Endothelial cell of umbilical vein (primary cell): Measurements from ENCODE around the gene MN1.

Experiments
- CTCF ChIP-seq, 2 donors: IDR thresholded peaks; 1 replicate in 1 of 2; 2 replicates in 1 of 2; pipeline ENCODE4 v1.5.1; 2011; ENCODE audit warnings: low read length in 2 of 2, mild to moderate bottlenecking in 2 of 2, moderate library complexity in 2 of 2, control low read depth in 1 of 2, inconsistent platforms in 1 of 2, low read depth in 1 of 2; ENCODE audit not compliant: insufficient read depth in 1 of 2; ENCODE audit errors: extremely low read depth in 1 of 2
- EZH2 ChIP-seq: IDR thresholded peaks from 2 replicates; pipeline ENCODE4 v1.6.1; 2012; ENCODE audit warnings: borderline replicate concordance, low read depth, mild to moderate bottlenecking, moderate library complexity, low read length, inconsistent platforms; ENCODE audit not compliant: severe bottlenecking
- GATA2 ChIP-seq: IDR thresholded peaks from 2 replicates; pipeline ENCODE4 v1.7.0; 2011; ENCODE audit warnings: low read depth, mild to moderate bottlenecking, moderate library complexity, mixed read lengths, low read length; ENCODE audit not compliant: insufficient read length, insufficient read depth
- POLR2A ChIP-seq: IDR thresholded peaks from 2 replicates; pipeline ENCODE4 v1.6.1; 2012; ENCODE audit warnings: low read depth, mild to moderate bottlenecking, control low read depth, low read length
- POLR2AphosphoS5 ChIP-seq: IDR thresholded peaks from 2 replicates; pipeline ENCODE4 v1.6.1; 2012; ENCODE audit warnings: low read depth, mild to moderate bottlenecking, control low read depth, low read length, moderate library complexity; ENCODE audit not compliant: insufficient read depth

- TF ChIP-seq POLR2AphosphoS5 (no peak), CTCF (IDR thresholded peaks at IDR 0.05; ENCODE audit: extremely low read depth in 1 of 2, insufficient read depth in 1 of 2, low read depth in 1 of 2, low read length in 2 of 2) (no peak), EZH2 (no peak), POLR2A (no peak), GATA2 (no peak)
Measured at GRCh38 chr22:27775087-27775698, 26.4 kb downstream of the MN1 start.
